GM19395 (cell line): ENCODE measurements around the gene STYXL2.

ENCODE experiments used
- ATAC-seq: cut with Tn5 transposase; IDR thresholded peaks from one replicate; pipeline ENCODE4 v1.9.1; 2021; ENCODE audit warnings: mild to moderate bottlenecking, moderate library complexity; ENCODE audit not compliant: unreplicated experiment

Gene STYXL2

DNA sequence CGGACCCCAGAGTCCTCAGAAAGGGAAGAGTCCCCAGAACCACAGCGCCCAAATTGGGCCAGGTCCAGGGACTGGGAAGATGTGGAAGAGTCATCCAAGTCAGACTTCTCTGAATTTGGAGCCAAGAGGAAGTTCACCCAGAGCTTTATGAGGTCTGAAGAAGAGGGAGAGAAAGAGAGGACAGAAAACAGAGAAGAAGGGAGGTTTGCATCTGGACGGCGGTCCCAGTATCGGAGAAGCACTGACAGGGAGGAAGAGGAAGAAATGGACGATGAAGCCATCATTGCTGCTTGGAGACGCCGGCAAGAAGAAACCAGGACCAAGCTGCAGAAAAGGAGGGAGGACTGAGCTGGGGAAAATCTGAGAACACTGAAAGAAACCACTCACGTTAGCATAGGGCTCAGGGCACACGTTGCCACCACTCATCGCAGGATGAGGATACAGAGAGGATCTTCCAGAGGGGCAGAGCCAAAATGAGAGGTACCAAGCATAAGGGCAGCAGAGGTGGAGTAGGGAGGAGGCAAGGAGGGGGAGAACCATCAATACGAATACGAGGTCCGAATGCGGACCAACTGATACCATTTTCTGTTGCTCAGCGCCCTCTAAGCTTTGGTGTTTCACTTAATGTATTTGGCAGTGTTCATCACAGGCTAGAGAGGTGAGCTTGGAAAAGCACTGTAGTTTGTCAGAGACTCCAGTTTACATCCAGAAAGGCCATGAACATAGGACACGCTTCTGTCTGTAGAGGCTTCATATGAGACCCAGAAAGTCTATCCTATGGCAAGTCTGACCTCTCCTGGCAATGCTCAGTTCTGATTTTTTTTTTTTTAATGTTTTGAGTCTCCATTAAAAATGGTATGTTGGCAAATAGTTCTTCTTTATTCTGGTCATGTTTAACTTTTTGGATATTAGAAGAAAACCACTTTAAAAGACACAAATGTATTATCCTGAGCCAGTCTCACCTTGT is 34.7 kb downstream of the STYXL2 start:
- no peak for ATAC-seq

DNA sequence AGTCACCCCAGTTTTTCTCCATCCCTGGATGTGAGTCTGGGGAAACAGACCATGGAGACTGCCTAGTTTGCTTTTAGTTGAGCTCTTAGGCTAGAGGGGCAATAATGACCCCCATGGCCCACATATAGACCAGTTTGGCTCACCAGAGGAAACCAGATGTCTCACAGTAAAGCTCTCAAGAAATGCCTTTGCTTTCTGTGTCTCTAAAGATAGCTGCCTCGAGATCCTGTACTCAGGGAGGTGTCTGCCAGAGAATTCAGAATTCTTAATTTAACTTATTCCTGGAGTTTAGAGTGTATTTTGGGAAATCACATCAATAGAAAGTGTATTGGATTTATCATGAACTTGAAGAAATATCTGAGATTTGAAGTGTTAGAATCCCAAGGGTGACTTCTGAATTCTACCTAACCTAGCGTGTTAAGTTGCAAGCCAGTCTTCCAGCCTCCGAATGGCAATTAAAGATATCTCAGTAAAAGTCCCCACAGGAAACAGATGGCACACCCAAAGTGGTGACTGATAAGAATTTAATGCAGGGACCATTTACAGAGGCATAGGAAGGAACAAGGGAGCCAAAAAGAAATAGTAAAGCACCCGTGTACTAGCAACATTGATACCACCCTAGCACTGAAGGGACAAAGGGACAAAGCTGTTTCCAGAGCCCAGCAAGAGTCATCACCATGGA is 37.1 kb downstream of the STYXL2 start:
- no peak for ATAC-seq

DNA sequence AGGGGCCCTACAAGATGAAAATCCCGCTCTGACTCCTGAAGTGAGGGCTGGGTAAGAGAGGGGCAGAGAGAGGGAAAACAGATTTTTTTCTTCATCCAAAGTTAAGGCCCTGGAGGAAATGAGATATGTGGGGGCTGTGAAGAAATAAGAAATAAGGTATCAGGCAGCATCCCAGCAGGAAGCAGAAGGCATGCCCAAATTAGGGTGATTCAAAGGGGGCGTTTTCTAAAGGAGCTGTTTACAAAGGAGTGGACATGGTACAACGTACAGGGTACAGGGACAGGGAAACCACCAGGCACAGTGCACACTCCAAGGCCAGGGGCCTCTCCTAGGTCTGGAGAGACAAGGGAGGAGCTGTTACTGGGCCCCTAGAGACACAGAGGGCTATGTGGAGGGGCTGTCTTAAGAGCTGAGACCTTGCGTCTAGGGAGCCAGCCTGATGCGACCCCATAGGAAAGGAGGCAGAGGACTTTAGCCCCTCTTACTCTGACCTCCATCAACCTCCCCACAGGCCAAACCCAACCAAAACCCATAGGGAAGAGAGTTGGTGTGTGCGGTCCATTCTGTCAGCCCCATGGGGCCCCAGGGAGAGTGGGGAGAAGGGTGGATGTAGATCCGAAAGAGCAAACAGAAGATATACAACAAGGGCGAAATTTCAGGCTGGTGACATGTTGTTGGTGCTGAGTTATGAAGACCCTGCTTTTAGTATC is 38.6 kb downstream of the STYXL2 start:
- no peak for ATAC-seq

DNA sequence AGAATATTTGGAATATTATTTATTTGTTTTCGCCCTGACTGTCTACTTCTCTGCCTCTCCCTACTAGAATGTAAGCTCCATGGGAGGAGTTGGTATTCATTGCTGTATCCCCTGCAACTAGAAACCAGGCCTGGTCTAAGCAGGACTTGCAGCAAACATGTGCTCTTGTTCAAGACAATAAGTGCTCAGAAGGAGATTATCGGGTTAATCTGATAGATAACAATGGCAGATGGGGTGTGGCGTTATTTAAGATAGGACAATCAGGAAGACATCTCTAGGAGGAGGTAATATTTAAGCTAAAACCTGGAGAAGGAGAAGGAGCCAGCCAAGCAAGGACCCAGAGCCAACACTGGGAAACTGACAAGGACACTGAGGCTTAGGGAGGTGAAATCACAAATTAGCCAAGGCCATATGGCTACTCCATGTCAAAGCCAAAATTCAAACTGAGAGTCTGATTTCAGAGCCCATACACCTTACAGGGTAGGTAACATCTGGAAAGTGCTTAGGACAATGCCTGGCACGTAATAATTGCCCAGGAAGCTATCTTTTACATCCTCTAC is 41.5 kb downstream of the STYXL2 start:
- no peak for ATAC-seq

DNA sequence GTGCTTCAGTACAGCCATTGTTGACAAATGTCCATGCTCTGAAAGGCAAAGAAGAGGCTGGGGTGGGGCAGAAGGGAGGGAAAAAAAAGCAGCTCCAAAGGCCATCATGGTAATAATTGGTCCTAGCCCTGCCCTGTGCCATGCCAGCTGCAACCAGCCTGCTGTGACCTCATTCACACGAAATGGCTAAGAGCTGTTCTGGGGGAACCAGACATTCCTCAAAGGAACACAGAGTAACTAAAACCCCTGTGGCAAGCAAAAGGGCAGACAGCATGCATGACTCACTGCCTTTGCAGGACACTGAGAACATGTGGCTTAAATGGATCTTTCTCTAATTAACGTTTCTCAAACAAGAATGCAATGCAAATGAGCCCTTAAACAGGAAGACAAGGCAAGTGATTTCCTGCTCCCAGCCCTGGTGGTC is 42.3 kb downstream of the STYXL2 start:
- ATAC-seq = no peak

DNA sequence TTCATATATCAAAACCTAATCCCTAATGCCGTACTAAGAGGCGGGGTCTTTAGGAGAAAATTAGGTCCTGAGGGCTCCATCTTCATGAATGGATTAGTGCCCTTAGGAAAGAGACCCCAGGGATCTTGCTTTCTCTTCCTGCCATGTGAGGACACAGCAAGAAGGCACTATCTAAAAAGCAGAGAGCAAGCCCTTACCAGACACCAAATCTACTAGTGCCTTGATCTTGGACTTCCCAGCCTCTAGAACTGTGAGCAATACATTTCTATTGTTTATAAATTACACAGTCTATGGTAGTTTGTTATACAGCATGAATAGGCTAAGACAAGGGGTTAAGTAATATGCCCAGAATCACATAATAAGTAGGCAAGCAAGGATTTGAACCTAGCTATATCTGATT is 42.9 kb downstream of the STYXL2 start:
- ATAC-seq = no peak

DNA sequence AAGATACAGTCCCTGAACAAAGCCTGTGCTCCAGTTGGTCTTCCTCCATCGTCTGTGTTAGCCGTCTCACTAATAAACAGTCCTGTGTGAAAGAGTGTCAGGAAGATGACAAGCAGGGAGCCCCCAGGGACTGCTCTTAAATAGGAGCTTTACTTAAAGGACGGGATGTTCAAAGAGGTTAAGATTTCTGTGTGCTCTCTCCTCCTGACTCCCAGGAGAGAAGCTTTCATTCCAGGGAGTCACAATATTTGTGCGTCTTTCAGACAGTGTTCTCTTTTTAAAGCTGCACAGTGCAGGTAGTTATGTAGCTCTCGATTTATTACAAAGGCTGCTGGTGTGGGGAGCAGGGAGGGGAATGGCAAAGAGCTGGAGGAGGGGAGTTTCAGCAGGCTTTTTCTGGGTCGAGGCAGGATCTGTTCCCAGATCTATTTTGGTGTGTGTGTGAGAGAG is 43.5 kb downstream of the STYXL2 start:
- no peak for ATAC-seq

DNA sequence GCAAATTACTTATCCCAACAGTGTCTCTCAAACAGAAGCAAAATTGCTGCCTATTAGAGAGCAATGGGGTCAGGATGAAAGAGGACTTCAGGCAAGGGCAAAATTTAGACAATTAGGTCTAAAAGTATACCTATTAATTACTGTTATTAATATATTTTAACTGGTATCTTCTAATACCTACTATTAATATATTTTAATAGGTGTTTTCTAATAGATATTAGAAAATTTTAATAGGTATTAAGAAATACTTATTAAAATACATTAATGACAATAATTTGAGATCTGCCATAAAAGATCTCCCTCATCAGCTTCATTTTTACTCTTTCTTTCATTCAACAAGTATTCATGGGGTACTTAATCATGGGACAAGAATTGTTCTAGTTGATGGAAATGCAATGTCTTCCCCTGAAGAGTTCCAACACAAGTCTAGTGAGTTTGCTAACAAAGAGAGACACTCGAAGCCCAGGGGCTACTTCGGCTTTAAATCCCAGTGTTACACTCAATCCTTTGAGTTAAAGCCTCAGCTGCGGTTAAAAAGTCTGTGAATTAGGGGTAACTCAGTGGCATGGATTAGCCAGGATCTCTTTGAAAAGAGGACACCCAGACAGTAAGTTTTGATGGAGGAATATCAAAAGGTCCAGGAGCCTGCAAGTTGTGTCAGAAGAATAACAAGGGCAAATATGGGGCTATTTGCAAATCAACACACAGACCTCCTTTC is 44.1 kb downstream of the STYXL2 start:
- ATAC-seq = no peak

DNA sequence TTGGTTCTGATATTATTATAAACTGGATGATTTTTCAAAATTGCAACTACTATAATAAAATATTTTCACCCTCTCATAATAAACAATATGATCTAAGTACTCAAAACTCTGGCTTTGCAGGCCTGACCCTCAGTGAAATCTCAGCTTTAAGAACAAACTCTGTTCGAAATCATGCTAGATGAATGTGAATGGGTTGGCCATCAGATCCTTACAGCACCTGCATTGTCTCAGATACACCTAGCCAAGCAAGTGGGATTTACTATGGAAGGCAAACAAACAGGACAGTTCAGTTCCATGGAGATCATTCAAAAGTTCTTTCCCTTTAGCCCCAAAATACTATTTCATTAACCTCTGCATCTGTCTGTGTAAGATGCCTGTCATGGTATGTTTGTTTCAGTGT is 44.8 kb downstream of the STYXL2 start:
- no peak for ATAC-seq

DNA sequence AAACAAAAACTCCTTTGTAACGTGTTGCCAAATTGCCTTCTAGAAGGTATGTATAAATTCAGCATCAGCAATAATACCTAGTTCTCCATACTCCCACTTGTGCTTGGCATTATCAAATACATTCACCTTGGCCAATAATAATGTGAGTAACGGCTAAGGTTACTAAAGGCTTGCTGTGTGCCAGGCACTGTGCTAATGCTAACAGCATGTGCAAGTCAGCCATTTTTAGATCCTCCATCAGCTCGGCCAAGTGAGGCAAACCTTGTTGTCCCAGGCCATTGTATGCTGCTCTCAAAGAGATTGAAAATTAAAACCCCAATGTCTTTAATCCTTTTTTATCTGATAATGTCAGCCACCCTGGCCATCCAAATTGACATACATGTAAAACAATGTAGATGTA is 48.1 kb downstream of the STYXL2 start:
- ATAC-seq = no peak
